ENCODE data around the gene LRRC42.
A peak's percentile ranks its signal among the peaks of the same experiment; 100 is the strongest.

The LRRC42 gene

DNA sequence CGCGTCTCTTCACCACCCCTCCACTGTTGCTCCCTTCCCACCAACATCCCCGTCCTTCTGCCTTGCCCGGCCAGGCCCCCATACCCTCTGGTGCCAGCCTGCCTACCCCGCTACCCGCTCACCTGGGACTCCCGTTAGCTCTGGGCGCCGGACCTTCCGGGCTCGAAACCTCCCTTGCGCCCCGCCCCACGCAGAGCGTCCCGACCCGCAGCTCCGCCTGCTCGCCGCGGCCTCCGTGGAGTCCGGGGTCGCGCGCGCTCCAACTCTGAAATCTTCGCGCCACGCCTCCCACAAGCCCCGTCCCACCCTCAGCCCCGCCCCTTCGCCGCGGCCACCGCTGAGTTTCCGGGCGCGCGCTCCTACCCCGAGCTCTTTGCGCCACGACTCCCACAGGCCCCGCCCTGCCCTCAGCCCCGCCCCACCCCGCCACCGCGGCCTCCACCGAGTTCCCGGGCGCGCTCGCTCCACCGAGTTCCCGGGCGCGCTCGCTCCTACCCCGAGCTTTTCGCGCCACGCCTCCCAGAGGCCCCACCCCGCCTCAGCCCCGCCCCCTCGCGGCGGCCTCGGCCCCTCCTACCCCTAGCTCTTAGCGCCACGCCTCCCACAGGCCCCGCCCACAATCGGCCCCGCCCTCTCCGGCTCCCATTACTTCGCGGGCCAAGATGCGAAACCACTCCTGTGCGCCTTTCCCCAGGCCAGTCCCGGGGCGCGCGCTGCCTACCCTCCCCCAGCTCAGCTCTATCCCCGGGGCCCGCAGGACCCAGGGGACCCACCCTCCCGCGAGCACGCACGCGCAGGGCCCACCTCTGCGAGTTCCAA, 508 bp upstream of the LRRC42 start, which contains the start of gene IFT25:
Gene IFT25 (minus strand): TSS at position 267 of the 819 bp plus-strand sequence. CDS start 5,617 bp downstream, outside the sequence.
- H3K4me3 ChIP-seq (ENCODE audit: insufficient read depth in 1 of 2, low read depth in 1 of 2, low read length in 2 of 2) = peak within 1 kb of the TSS; percentile 92 to 96
- peak within 1 kb of the TSS; percentile 75 for H3K27ac ChIP-seq (ENCODE audit: low read length, poor library complexity, severe bottlenecking)
- peaks cover 19% of the 10 kb centered on the region for H3K79me1 ChIP-seq (replicated peaks; ENCODE audit: low read length, poor library complexity, severe bottlenecking)
- peak within 1 kb of the TSS; percentile 95 for H2AFZ ChIP-seq (ENCODE audit: low read depth, low read length)
- peaks cover 3 to 11% of the 10 kb centered on the region in 2 experiments for H3K36me3 ChIP-seq (ENCODE audit: control insufficient read depth in 1 of 2, insufficient read depth in 2 of 2, low read depth in 1 of 2, low read length in 2 of 2)
- peak within 1 kb of the TSS; percentile 86 for H2BK5ac ChIP-seq (ENCODE audit: low read depth, low read length, poor library complexity, severe bottlenecking)
- peak within 1 kb of the TSS; percentile 91 for H4K8ac ChIP-seq (ENCODE audit: low read length)
- peak within 1 kb of the TSS in 1 of 2 experiments; percentile 97 for H3K14ac ChIP-seq (ENCODE audit: low read length in 2 of 2)
- WGBS = 1% methylated on average over 53 of the region's 90 CpGs
- peak within 1 kb of the TSS in 1 of 2 experiments; percentile 86 for H2BK12ac ChIP-seq (ENCODE audit: low read length in 2 of 2)
- peak within 1 kb of the TSS in 1 of 2 experiments; percentile 10 for H3K23ac ChIP-seq (ENCODE audit: low read length in 2 of 2)
- peaks cover 13% of the 10 kb centered on the region for H3K4me1 ChIP-seq (ENCODE audit: control insufficient read depth, insufficient read depth, low read depth, low read length)
- H2BK15ac ChIP-seq (ENCODE audit: low read depth, poor library complexity, severe bottlenecking) = peak within 1 kb of the TSS; percentile 99
- H4K91ac ChIP-seq (ENCODE audit: low read length) = peak within 1 kb of the TSS; percentile 70
- peak within 1 kb of the TSS; percentile 76 for H2BK120ac ChIP-seq (ENCODE audit: low read depth, low read length)
- H3K18ac ChIP-seq (ENCODE audit: low read depth in 1 of 2, low read length in 2 of 2) = peak within 1 kb of the TSS; percentile 82 to 99
- H3K9me3 ChIP-seq (ENCODE audit: control insufficient read depth, low read length) = no peaks in the 10 kb centered on the region
- H3K4me2 ChIP-seq (ENCODE audit: low read length, poor library complexity, severe bottlenecking) = peak within 1 kb of the TSS; percentile 87
- H3K4ac ChIP-seq (ENCODE audit: low read depth in 1 of 2, low read length in 2 of 2) = peak within 1 kb of the TSS; percentile 52 to 83
- DNase-seq = peak; percentile 96
- peak within 1 kb of the TSS; percentile 25 for H2AK5ac ChIP-seq (ENCODE audit: low read length, severe bottlenecking)
- H3K27me3 ChIP-seq (ENCODE audit: control insufficient read depth in 1 of 2, insufficient read depth in 1 of 2, low read length in 2 of 2) = no peaks in the 10 kb centered on the region
- peak within 1 kb of the TSS; percentile 97 for H3K9ac ChIP-seq (ENCODE audit: low read length)

DNA sequence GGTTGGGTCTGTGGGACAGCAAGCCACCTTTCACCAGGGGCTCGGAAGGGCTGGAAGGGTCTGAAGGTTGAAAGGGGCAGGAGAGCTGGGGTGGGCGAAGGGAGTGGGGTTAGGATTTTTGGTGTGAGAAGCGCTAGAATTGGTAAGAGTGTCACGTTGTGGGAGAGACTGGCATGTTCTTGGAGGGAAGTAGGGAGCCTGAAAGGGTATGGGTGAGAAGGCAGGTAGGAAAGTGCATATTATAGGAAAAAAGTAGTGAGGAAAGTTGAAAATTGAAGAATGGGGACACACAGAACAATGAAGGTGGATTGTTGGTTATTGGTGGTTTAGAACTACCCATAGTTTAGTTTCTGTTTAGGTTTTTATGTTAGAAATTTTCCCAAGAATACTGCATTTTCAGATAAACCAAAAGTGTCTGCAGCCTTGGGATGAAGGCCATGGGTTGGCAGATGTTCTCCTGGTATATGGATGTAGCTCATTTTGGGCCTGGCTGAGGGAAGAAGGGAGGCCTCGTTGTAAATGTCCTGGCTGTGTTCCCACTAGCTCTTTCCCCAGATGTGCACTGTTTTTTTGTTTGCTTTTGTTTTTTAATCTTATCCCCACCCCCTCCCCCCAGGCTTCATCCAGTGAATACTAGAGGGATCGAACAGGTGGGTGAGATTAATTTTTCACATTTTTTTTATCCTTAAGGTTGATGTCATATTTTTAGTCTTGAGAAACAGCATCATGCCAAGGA, 1.2 kb downstream of the LRRC42 start:
- Histone ChIP-seq H4K8ac (ENCODE audit: low read length) (peak overlapping the region; percentile 71), H2BK15ac (ENCODE audit: low read depth, poor library complexity, severe bottlenecking) (peak overlapping the region; percentile 16), H2BK12ac (ENCODE audit: low read length in 2 of 2) (peak overlapping the region in 1 of 2 experiments; percentile 76), H2BK5ac (ENCODE audit: low read depth, low read length, poor library complexity, severe bottlenecking) (no peak overlapping the region), H3K23ac (ENCODE audit: low read length in 2 of 2) (peak overlapping the region in 1 of 2 experiments; percentile 88), H3K27ac (ENCODE audit: low read length, poor library complexity, severe bottlenecking) (no peak overlapping the region), H3K4me2 (ENCODE audit: low read length, poor library complexity, severe bottlenecking) (peak overlapping the region; percentile 87), H3K14ac (ENCODE audit: low read length in 2 of 2) (peak overlapping the region in 1 of 2 experiments; percentile 97), H3K4me1 (ENCODE audit: control insufficient read depth, insufficient read depth, low read depth, low read length) (peaks cover 13% of the 10 kb centered on the region), H2AFZ (ENCODE audit: low read depth, low read length) (no peak overlapping the region), H3K4me3 (ENCODE audit: insufficient read depth in 1 of 2, low read depth in 1 of 2, low read length in 2 of 2) (peak overlapping the region; percentile 79 to 92), H3K9me3 (ENCODE audit: control insufficient read depth, low read length) (no peaks in the 10 kb centered on the region), H3K9ac (ENCODE audit: low read length) (peak overlapping the region; percentile 86), H3K4ac (ENCODE audit: low read depth in 1 of 2, low read length in 2 of 2) (peak overlapping the region in 1 of 2 experiments; percentile 86), H2AK5ac (ENCODE audit: low read length, severe bottlenecking) (no peak overlapping the region), H4K91ac (ENCODE audit: low read length) (no peak overlapping the region), H3K36me3 (ENCODE audit: control insufficient read depth in 1 of 2, insufficient read depth in 2 of 2, low read depth in 1 of 2, low read length in 2 of 2) (peaks cover 13 to 20% of the 10 kb centered on the region in 2 experiments), H3K79me1 (replicated peaks; ENCODE audit: low read length, poor library complexity, severe bottlenecking) (peaks cover 28% of the 10 kb centered on the region), H3K18ac (ENCODE audit: low read depth in 1 of 2, low read length in 2 of 2) (peak overlapping the region in 1 of 2 experiments; percentile 88), H3K27me3 (ENCODE audit: control insufficient read depth in 1 of 2, insufficient read depth in 1 of 2, low read length in 2 of 2) (no peaks in the 10 kb centered on the region), H2BK120ac (ENCODE audit: low read depth, low read length) (no peak overlapping the region)
- WGBS = 34% methylated on average over 4 of the region's 6 CpGs
- no peak for DNase-seq

DNA sequence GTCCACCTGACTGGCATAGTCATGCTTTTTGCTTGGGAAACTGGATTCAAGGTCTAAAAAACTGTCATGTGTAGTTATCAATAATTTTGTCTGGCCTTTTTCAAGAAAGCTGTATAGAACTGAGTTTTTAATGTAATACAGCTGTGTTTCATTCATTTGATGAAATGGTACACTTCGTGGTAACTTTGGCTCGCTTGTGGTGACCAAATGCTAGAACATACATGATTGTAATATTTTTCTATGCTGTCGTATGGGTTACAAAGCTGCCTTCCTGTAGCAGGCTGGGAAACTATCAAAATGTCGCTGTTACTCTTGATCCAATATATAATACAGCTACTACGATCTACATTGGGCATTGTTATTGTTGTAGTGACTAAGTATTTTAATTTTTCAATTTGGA, 2.1 kb downstream of the LRRC42 start:
- Histone ChIP-seq H3K14ac (ENCODE audit: low read length in 2 of 2) (no peak overlapping the region), H3K4me3 (ENCODE audit: insufficient read depth in 1 of 2, low read depth in 1 of 2, low read length in 2 of 2) (peak overlapping the region in 1 of 2 experiments; percentile 79), H3K36me3 (ENCODE audit: control insufficient read depth in 1 of 2, insufficient read depth in 2 of 2, low read depth in 1 of 2, low read length in 2 of 2) (peaks cover 14 to 27% of the 10 kb centered on the region in 2 experiments), H4K91ac (ENCODE audit: low read length) (no peak overlapping the region), H2BK5ac (ENCODE audit: low read depth, low read length, poor library complexity, severe bottlenecking) (no peak overlapping the region), H3K23ac (ENCODE audit: low read length in 2 of 2) (no peak overlapping the region), H2AFZ (ENCODE audit: low read depth, low read length) (no peak overlapping the region), H2AK5ac (ENCODE audit: low read length, severe bottlenecking) (no peak overlapping the region), H2BK12ac (ENCODE audit: low read length in 2 of 2) (no peak overlapping the region), H3K27ac (ENCODE audit: low read length, poor library complexity, severe bottlenecking) (no peak overlapping the region), H3K18ac (ENCODE audit: low read depth in 1 of 2, low read length in 2 of 2) (no peak overlapping the region), H3K4me1 (ENCODE audit: control insufficient read depth, insufficient read depth, low read depth, low read length) (peaks cover 13% of the 10 kb centered on the region), H3K27me3 (ENCODE audit: control insufficient read depth in 1 of 2, insufficient read depth in 1 of 2, low read length in 2 of 2) (no peaks in the 10 kb centered on the region), H3K79me1 (replicated peaks; ENCODE audit: low read length, poor library complexity, severe bottlenecking) (peaks cover 24% of the 10 kb centered on the region), H3K4me2 (ENCODE audit: low read length, poor library complexity, severe bottlenecking) (no peak overlapping the region), H3K4ac (ENCODE audit: low read depth in 1 of 2, low read length in 2 of 2) (no peak overlapping the region), H2BK120ac (ENCODE audit: low read depth, low read length) (no peak overlapping the region), H2BK15ac (ENCODE audit: low read depth, poor library complexity, severe bottlenecking) (no peak overlapping the region), H3K9ac (ENCODE audit: low read length) (no peak overlapping the region), H4K8ac (ENCODE audit: low read length) (no peak overlapping the region), H3K9me3 (ENCODE audit: control insufficient read depth, low read length) (no peaks in the 10 kb centered on the region)
- 100% methylated on average over 3 of the region's 5 CpGs for WGBS
- DNase-seq = no peak

Data from mesenchymal stem cell (in vitro differentiated cells and primary cell).